Erythroblast (primary cell): ENCODE results near the gene TMEM187.

ENCODE experiments used
- DNase-seq, 2 experiments: peaks; one replicate each; lab custom pipeline; 2025; lab: John Stamatoyannopoulos, UW
- GATA1 ChIP-seq: IDR thresholded peaks from 2 replicates; pipeline ENCODE4 v1.6.1; 2011; ENCODE audit warnings: low read depth, mild to moderate bottlenecking, control low read depth, low read length, moderate library complexity
- POLR2A ChIP-seq: IDR thresholded peaks from 2 replicates; pipeline ENCODE4 v1.6.1; 2011; ENCODE audit warnings: mild to moderate bottlenecking, low read length

The TMEM187 gene

DNA sequence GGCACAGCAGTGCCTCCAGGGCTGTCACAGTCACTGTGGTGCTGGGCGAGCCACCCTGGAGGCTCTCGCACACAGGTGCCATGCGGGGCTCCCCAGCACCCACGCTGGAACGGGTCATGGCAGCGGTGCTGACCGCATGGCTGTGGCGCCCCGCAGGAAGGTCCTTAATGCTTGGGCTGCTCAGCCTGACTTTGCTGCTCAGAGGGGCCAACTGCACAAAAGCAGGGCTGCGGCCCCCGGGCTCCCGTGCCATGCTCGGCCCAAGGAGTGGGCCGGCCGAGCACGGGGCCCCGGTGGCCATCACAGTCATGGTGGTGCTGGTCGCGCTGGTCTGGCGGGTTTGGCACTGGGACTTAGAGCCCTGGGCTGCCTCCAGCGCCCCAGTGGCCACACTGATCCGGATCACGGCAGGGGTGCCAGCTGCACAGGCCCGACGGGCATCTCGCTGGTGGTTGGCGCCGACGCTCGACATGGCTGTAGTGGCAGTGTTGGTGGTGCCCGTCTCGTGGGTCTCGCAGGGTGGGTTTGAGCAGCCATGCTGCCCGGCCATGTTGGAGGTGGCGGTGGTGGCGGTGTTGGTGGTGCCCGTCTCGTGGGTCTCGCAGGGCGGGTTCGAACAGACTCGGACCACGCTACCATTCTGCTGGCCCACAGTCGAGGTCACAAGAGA lies 17.9 kb upstream of the TMEM187 start:
- TF ChIP-seq POLR2A, result no peak
- no peak for TF ChIP-seq GATA1
- no peak for DNase-seq

DNA sequence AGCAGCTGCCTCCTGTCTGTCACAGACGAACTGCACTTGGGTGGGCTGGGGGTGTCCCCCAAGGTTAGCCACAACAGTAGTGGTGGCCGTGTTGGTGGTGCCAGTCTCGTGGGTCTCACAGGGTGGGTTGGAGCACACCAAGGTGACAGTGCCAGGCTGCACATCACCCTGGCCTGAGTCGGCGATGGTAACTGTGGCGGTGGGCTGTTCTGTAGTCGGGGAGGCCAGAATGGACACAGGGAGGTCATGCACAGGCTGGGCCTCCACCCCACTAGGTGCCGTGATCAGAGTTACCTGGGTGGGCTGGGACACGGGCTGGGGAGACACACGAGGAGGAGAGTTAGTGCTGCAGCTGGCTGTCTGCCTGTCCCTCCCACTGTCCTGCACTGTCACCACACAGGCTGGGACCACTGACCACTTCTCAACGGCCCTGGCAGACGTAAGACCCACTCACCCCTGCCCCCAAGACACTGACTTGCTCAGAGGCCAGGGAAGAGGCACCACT lies 17.3 kb upstream of the TMEM187 start:
- TF ChIP-seq GATA1 (no peak), POLR2A (no peak)
- no peak for DNase-seq

DNA sequence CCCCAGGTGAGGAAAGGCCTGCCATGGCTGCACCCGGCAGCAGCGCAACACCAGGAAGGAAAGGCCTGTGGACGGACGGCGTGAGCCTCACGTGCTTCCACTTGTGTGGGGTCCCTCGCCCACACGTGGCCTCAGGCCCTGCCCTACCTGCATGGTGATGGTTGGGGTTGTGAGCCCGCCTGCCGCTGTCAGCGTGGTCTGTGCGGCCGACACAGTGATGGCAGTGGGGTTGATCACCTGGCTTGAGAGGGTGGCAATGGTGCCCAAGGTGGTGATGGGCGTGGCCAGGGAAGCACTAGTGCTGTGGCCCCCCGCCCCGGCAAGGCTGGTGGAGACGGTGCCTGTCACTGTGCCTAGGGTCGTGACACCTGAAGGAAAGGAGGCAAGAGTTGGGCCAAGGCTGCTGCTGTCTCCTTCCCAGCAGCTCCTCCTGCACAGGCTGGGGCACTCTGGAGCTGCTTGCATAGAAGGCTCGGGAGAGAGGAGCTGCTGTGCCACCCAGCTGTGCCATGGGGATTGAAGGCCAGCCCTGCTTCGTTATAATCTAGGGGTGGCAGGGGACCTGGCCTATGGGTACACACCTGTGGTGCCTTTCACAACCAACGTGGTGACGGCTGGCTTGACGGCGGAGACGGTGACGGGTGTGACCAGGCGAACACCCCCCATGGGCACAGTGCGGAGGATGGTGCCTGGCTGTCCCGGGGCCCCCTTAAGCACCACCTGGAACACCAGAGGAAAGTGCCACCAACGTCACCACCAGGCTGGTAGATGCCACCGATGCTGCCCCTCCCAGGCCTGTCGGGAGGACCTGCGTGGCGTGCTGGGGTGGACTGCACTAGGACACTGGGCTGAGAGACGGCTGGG lies 16.3 kb upstream of the TMEM187 start:
- TF ChIP-seq POLR2A (no peak), GATA1 (no peak)
- DNase-seq, result no peak

DNA sequence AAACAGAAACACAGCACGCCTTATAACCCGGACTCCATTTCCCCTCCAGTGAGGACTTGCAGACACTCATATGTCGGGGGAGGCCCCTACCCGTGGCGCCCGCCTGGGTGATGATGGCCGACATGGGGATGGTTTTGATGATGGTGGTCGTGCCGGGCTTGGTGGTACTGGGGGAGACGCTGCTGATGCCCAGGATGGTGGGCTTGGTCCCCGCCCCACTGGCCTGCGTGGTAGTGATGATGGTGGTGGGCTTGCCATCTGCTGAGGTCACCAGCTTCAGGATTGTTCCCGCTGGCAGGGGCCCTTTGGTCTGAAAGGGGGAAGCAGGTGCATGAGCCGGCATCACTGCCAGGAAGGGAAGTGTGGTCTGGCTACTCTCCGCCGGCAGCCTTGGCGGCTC lies 15.3 kb upstream of the TMEM187 start:
- DNase-seq, result no peak
- TF ChIP-seq GATA1 (no peak), POLR2A (no peak)

DNA sequence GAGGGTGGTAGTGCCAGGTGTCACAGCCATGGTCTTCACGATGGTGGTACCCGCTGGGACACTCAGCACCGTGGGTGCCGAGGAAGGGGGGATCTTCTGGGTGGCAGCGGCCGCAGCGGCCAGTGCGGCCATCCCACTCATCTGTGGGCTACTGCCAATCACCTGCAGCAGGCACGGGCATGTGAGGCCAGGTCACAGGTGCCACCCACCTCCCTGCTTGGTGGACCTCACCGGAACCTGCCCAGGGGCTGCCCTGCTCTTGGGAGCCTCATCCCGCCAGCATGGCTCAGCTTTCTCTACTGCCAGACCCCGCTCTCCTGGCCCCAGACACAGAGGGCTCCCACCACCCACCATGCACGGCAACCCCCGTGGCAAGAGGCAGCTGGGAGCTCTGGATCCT lies 13.9 kb upstream of the TMEM187 start:
- DNase-seq, result no peak
- TF ChIP-seq POLR2A, result no peak
- no peak for TF ChIP-seq GATA1

DNA sequence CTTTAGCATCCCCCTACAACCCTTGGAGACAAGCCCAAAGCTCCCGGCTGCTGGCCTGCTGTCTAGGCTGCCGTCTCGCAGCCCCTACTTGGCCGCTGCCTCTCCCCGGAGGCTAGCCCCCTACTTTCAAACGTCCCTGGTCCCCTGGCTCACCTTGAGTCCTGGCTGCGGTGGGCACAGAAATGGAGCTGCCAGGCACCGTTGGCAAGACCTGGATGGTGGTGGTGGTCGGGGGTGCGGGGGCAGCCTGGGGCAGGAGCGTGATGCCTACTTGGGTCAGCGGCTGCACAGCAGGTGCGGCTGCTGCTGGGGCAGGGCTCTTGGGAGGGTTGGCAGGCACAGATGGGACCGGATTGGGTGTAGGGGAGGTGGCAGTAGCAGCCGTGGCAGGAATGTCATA lies 12.9 kb upstream of the TMEM187 start:
- no peak for TF ChIP-seq POLR2A
- no peak for TF ChIP-seq GATA1
- no peak for DNase-seq

DNA sequence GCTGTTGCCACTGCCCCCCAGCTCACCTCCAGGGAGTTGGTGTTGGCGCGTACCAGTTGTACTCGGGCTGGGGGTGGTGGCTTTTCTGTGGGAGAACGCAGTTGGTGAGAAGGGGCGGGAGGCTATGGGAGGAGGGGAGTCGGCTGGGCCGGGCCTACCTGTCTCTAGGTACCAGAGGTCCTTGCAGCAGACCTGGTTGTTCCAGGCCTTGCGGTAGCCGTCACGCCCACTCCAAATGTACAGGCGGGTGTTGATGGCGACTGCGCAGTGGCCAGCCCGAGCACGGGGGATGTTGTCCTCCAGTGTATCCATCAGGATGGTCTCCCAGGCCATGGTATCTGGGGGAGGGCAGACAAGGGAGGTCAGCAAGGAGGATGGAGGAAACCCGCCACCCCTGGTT lies 12.5 kb upstream of the TMEM187 start:
- no peak for DNase-seq
- TF ChIP-seq GATA1, result no peak
- TF ChIP-seq POLR2A, result no peak

DNA sequence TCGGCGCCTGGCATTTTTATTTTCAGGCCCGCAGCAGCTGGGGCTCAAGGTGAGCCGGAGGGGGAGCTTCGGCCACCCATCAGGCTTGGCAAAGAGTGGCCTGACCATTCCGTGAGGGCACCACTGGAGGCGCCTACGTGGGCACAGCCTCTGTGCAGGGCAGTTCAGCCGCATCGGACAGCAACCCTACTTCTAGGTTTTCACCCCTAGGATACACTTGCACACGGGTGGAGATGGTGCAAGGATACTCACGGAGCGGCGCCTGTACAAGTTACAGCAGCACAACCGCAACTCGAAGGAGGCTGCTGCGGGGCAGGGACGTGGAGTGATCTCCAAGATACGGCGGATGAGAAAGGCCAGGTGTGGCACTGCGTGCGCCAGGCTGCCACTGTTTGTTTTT lies 11.8 kb upstream of the TMEM187 start:
- TF ChIP-seq POLR2A, result no peak
- no peak for TF ChIP-seq GATA1
- no peak for DNase-seq

DNA sequence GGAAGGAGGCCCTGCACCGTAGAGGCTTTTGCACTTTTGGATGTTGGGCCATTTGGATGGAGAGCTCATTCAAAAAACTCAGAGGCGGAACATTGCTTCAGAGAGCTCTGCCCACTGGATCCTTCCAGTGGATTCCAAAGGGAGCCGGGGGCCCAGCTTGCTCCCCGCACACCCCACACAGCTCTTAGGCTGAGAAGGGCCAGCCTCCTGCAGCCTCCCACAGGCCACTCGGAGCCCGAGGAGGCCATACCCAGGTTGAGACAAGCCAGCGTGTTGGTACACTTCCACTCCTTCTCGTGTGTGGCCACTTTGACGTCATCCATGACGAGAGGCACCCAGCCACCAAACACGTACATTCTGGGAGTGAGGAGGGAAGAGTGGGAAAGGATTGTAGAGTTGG lies 11.3 kb upstream of the TMEM187 start:
- TF ChIP-seq GATA1, result no peak
- no peak for TF ChIP-seq POLR2A
- DNase-seq, result no peak

DNA sequence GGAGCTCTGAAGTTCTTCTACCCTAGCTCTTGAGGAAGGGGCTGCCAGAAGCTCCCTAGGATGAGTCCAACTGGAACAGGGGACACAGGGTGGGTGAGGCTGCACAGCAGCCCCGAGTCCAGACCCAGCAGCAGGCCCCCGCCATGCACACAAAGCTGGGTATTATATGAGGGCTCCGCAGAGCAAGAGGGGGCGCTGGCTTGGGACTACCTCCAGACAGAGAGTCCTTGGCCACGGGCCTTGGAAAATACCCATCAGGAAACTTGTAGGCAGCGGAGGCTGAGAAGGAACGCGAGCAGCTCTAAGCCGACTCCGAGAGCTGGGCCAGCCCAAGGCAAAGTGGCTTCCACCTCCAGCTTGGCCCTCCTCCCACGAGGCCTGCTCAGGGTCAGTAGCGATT lies 9.0 kb upstream of the TMEM187 start:
- no peak for DNase-seq
- TF ChIP-seq GATA1 (no peak), POLR2A (no peak)

DNA sequence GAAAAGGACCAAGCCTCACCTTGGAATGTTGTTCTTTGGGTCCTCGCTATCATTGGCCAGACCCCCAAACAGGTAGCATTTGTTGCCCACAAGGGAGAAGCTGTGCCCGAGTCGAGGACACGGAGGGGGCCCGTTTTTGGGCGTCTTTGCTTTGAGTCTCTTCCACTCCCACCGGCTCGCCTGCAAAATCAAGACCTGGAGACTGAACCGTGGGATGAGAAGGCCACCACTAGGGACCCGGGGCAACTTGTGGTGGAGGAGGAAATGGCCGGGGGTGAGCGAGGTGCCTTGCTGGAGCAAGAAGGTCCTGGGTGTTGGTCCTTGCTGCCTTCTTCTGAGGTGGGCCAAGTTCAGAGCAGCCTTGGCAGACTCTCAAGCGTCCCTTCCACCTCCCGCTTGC lies 8.4 kb upstream of the TMEM187 start:
- no peak for DNase-seq
- TF ChIP-seq POLR2A (no peak), GATA1 (no peak)

DNA sequence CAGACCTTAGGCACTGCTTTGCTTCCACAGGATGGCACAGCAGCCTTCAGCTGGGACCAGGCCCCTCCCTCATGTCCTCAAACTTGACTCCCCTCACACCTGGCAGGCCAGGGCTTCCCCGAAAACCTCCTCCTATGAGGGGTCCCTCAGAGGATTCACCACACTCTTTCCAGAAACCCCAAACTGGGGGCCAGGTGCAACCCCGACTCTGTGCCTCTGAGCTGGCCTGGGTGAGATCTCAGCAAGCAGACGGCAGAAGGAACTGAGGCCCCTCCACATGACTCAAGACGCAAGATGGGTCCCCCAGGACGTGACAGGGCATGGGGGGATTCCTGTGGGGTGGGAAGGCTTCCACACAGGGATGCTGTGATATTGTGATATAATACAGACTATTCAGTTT lies 7.1 kb upstream of the TMEM187 start:
- DNase-seq, result no peak
- no peak for TF ChIP-seq GATA1
- no peak for TF ChIP-seq POLR2A

DNA sequence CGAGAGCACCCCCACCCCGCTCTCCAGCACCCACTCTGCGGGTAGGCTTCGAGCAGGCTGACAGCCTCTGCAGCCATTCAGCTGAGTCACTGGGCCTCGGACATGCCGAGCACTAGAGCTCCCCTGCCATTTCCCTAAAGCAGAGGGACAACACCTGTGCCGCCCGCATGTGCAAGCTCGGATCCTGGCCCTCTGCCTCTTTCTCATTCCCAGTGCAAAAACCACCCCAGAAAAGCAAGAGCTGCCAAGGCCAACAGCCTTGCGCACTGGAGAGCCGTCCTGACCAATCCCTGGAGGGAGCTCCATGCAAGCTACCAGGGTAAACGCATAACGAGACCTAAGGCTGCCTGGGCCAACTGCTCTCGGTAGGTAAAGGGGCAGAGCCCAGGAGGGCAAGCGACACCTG lies 6.3 kb upstream of the TMEM187 start:
- no peak for DNase-seq

DNA sequence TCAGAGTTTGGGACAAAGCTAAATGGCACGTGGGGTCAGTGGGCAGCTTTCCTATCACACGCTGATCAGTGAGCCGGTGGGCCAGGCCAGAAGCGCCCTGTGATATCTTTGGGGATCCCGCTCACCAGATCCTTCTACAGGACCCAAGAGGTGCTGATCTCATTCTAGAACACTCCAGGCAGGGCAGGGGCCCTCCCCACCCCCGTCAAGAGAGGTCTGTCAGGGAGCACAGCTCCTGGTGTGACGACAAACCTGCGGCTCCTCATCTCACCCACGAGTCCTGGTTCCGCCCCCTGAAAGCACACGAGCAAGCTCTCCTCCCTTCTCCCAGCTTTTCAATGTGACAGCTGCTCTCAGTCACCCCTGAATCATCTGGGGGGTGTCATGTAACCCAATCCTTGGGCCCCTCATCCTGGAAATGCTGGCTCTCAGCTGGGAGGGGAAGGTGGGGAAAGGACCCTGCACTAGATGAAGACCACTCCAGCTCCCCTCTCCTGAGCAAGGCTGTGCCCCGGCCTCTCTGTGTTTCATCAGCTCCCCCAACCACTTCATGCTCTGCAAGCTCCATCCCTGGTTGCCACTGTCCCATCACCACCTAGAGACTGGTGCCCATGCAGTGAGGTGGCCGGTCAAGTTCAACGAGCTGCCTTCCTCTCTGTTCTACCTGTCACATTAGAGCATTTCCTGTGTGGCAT lies 5.6 kb upstream of the TMEM187 start:
- DNase-seq, result no peak
- TF ChIP-seq GATA1 (no peak), POLR2A (no peak)

More for the DNA sequence above, 6.3 kb upstream of the TMEM187 start:
- TF ChIP-seq GATA1 (no peak), POLR2A (no peak)
